Right lobe of liver (tissue), 4 donors: ENCODE results near the gene EGLN2.

ENCODE experiments used
- POLR2A ChIP-seq: fragments of 450-650 bp; IDR thresholded peaks from one replicate; pipeline ENCODE4 v1.6.1; 2017; ENCODE audit warnings: antibody characterized with exemption, mild to moderate bottlenecking
- TF ChIP-seq, protein P1 (sequence below), 4 donors: fragments of 200-600 bp in 3 of 4; fragments of 450-650 bp in 1 of 4; IDR thresholded peaks; one replicate each; pipeline versions ENCODE4 v1.5.1 to v1.8.0; 2016 to 2022; ENCODE audit warnings: antibody characterized with exemption in 4 of 4, mild to moderate bottlenecking in 2 of 4
- donor health status: DM: no; HTN: no; CAD: no.
- donor health status: DM: no; HTN: no; CAD: no.
- donor health status: DM: no; HTN: yes; CAD: no.

- TF ChIP-seq, protein P1, sequence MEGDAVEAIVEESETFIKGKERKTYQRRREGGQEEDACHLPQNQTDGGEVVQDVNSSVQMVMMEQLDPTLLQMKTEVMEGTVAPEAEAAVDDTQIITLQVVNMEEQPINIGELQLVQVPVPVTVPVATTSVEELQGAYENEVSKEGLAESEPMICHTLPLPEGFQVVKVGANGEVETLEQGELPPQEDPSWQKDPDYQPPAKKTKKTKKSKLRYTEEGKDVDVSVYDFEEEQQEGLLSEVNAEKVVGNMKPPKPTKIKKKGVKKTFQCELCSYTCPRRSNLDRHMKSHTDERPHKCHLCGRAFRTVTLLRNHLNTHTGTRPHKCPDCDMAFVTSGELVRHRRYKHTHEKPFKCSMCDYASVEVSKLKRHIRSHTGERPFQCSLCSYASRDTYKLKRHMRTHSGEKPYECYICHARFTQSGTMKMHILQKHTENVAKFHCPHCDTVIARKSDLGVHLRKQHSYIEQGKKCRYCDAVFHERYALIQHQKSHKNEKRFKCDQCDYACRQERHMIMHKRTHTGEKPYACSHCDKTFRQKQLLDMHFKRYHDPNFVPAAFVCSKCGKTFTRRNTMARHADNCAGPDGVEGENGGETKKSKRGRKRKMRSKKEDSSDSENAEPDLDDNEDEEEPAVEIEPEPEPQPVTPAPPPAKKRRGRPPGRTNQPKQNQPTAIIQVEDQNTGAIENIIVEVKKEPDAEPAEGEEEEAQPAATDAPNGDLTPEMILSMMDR (IDR thresholded peaks at IDR 0.05), result no peak
- no peak for TF ChIP-seq POLR2A
Measured at GRCh38 chr19:40755248-40755624, 43.8 kb upstream of the EGLN2 start.
